Skeletal muscle tissue (tissue), 4 donors: ENCODE data around the gene LRBA. TPM values are rescaled to one million over a fixed set of nuclear protein-coding genes. Genes with fewer than 3 reads are reported as not detected.

Experiments
- H3K27ac ChIP-seq: one replicate; pipeline ENCODE4 v1.7.0; 2013; ENCODE audit warnings: mild to moderate bottlenecking, low read depth, low read length, inconsistent platforms
- H3K27me3 ChIP-seq, 3 donors: one replicate each; pipeline ENCODE4 v1.7.0; 2013; ENCODE audit warnings: low read length in 3 of 3; ENCODE audit not compliant: control insufficient read depth in 3 of 3, insufficient read depth in 3 of 3
- H3K36me3 ChIP-seq, 3 donors: one replicate each; pipeline ENCODE4 v1.7.0; 2013; ENCODE audit warnings: low read length in 3 of 3; ENCODE audit not compliant: control insufficient read depth in 3 of 3, insufficient read depth in 3 of 3
- H3K4me1 ChIP-seq, 3 donors: one replicate each; pipeline ENCODE4 v1.7.0; 2013; ENCODE audit warnings: low read length in 3 of 3, mild to moderate bottlenecking in 3 of 3; ENCODE audit not compliant: control insufficient read depth in 3 of 3, insufficient read depth in 3 of 3
- H3K4me3 ChIP-seq, 3 donors: one replicate each; pipeline ENCODE4 v1.7.0; 2013; ENCODE audit warnings: low read length in 3 of 3
- H3K9ac ChIP-seq, 3 donors: one replicate each; pipeline ENCODE4 v1.7.0; 2013; ENCODE audit warnings: low read length in 3 of 3, mild to moderate bottlenecking in 3 of 3, moderate library complexity in 2 of 3, low read depth in 1 of 3
- H3K9me3 ChIP-seq, 3 donors: one replicate each; pipeline ENCODE4 v1.7.0; 2013; ENCODE audit warnings: low read length in 3 of 3; ENCODE audit not compliant: control insufficient read depth in 3 of 3
- total RNA-seq: library from RNA; depleted of rRNA; stranded (reverse); fragments of >200 nt; gene quantifications from one replicate; pipeline ENCODE4 v1.2.3, GENCODE V29; 2014
- donor health status: Osteomylitis.

Gene LRBA
- total RNA-seq, 1 donor from 2014 or later = 58.5 TPM

DNA sequence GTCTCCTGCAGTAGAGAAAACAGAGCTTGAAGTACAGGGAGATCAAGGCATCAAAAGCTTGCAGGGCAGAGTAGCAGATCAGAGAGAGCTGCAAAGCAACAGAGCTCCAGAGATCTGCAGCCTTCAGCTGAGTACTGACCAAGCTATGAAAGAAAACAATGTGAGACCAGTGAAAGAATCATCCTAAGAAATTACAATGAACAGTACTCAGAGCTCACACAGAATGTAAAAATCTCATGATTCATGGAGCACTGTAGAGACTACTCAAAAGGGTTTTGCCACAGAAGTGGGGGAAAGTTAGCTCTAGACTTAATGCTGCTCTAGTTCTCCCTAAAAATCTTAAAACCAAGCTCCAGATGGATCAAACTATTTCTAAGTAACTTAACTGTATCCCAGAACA lies 513.1 kb downstream of the LRBA start:
- Histone ChIP-seq H3K9ac (no peak overlapping the region), H3K9me3 (no peaks in the 10 kb centered on the region), H3K4me3 (no peak overlapping the region), H3K27me3 (no peaks in the 10 kb centered on the region), H3K4me1 (no peaks in the 10 kb centered on the region), H3K36me3 (no peaks in the 10 kb centered on the region), H3K27ac (no peak overlapping the region)

DNA sequence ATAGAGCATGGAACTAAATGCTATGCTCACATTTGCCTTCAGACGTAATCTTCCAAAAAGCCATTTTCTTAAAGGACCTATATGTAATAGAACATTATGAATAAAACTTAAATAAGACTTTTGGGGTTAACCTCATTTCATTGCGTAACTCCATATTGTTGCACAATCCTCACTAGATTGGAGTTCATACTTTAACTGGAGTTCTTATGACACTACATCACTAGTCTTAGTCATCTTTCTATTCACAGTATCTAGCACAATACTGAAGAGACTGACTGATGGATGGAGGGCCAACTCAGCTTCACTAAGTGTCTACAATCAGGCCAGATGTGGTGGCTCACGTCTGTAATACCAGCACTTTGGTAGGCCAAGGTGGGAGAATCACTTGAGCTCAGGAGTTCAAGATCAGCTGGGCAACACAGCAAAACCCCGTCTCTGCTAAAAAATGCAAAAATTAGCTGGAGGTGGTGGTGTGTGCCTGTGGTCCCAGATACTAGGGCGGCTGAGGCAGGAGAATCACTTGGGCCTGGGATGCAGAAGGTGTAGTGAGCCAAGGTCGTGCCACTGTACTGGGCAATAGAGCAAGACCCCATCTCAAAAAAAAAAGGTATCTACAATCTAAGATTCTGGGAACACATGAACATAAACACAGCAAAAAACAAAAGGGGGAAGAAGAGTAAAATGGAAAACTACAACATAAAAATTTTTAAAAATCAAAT lies 513.9 kb downstream of the LRBA start:
- Histone ChIP-seq H3K9ac (no peak overlapping the region), H3K27ac (no peak overlapping the region), H3K4me1 (no peaks in the 10 kb centered on the region), H3K9me3 (no peaks in the 10 kb centered on the region), H3K4me3 (no peak overlapping the region), H3K27me3 (no peaks in the 10 kb centered on the region), H3K36me3 (no peaks in the 10 kb centered on the region)

DNA sequence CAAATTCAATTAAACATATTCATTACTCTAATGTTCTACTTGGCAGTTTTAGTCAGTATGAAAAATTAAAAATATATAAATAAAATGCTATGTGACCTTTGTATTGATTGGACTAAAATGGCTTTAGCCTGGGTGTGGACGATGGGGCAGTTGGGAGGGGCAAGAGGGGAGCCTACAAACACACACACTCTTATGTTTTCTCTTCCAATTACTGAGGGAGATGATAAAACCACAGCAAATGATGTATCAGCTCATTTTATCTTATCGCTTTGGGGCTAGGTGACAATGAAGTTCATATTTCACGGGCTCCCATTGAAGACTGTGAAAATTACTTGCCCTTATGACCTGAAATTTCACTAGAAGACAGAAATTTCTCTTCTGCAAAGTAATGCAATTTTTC lies 517.5 kb downstream of the LRBA start:
- Histone ChIP-seq H3K9ac (no peak overlapping the region), H3K27me3 (no peaks in the 10 kb centered on the region), H3K27ac (no peak overlapping the region), H3K4me1 (no peaks in the 10 kb centered on the region), H3K9me3 (no peaks in the 10 kb centered on the region), H3K4me3 (no peak overlapping the region), H3K36me3 (no peaks in the 10 kb centered on the region)

DNA sequence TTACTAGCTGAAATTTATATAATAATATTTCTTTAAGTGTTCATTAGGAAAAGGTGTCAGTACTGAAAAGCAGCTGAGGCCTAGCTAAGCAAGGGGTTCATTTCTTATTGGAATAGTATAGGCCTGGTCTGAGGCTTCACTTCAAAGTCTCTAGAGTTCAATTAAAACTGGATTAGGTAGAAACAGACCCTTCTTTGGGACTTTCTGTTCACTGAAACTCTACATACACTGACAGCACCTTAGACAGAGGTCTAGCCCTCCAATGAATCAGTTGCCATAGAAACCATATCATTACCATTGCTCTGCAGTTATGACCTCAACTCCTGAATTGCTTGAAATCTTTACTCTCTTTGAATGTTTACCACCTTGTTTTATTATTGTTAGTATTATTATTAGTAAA lies 519.5 kb downstream of the LRBA start:
- Histone ChIP-seq H3K9ac (no peak overlapping the region), H3K27me3 (no peaks in the 10 kb centered on the region), H3K4me3 (no peak overlapping the region), H3K4me1 (no peaks in the 10 kb centered on the region), H3K9me3 (no peaks in the 10 kb centered on the region), H3K27ac (no peak overlapping the region), H3K36me3 (no peaks in the 10 kb centered on the region)

DNA sequence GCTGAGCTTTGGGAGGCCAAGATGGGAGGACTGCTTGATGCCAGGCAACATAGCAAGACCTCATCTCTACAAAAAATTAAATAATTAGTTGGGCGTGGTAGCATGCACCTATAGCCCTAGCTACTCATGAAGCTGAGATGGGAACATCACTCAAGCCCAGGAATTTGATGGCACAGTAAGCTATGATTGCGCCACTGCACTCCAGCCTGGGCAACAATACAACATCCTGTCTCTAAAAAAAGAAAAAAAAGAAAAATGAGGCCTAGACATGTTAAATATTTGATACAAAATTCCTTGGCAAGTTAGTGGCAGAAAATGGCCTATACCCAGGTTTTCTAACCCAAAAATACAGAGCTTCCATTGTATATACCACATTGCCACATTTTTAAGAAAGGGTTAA lies 521.2 kb downstream of the LRBA start:
- H3K9me3 ChIP-seq = no peaks in the 10 kb centered on the region
- H3K9ac ChIP-seq = no peak overlapping the region
- H3K36me3 ChIP-seq = no peaks in the 10 kb centered on the region

DNA sequence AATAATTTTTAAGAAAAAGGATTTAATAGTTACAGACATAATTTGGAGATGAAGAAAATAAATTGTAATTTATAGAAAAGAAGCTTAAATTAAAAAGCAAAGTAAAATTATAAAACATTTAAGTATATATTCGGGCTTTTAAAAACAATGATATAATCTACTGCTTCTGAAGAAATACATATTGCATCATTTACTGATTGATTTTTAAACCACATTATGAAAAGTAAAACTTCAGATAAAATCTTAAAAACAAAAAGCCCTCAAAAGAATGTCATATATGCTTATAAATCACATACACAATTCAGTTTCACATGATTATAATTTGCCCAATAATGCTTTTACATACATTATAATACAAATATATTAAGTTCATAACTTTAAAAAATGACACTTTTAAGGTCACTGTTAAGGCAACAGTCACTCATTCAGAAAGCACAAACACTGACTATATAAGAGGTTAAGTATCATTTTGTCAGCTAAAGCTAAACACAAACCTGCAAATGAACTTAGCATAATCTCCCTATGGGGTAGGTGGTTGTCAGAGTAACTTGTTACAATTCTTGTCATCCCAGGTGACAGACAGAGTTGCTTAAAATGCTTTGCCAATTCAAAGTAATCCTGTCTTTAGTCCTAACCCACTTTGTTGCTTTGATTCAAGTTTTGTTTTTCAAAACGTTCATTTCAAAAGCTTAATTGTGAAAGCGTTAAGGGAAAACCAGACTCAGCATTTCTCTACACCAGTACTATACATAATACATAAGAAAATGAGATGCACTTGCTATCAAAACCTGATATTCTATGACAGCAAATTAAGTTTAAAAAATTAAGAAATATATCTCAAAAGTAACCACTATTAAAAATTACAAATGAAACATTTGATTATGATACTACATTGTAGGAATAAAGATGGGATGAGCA lies 523.7 kb downstream of the LRBA start:
- Histone ChIP-seq H3K4me1 (no peaks in the 10 kb centered on the region), H3K9ac (no peak overlapping the region), H3K27ac (no peak overlapping the region), H3K27me3 (no peaks in the 10 kb centered on the region), H3K36me3 (no peaks in the 10 kb centered on the region), H3K4me3 (no peak overlapping the region), H3K9me3 (no peaks in the 10 kb centered on the region)

More for the DNA sequence above, 521.2 kb downstream of the LRBA start:
- no peak overlapping the region for H3K27ac ChIP-seq
- H3K4me3 ChIP-seq = no peak overlapping the region
- H3K4me1 ChIP-seq = no peaks in the 10 kb centered on the region
- no peaks in the 10 kb centered on the region for H3K27me3 ChIP-seq

DNA sequence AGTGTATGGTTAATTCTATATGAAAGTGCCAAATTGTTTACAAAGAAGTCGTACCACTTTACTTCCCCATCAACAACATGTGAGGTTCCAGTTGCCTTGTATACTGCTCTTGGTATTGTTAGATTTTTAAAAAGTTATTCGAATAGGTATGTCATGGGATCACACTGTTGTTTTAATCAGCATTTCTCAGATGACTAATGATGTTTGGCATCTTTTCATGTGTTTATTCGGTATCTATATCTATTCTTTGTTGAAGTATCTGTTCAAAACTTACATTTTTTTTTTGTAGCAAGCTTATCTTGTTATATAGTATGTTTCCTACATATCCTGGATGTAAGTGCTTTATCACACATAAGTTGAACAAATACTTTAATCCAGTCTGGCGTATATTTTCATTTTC lies 532.5 kb downstream of the LRBA start:
- Histone ChIP-seq H3K9ac (no peak overlapping the region), H3K9me3 (no peaks in the 10 kb centered on the region), H3K4me3 (no peak overlapping the region), H3K27me3 (no peaks in the 10 kb centered on the region), H3K36me3 (no peaks in the 10 kb centered on the region), H3K27ac (no peak overlapping the region), H3K4me1 (no peaks in the 10 kb centered on the region)

DNA sequence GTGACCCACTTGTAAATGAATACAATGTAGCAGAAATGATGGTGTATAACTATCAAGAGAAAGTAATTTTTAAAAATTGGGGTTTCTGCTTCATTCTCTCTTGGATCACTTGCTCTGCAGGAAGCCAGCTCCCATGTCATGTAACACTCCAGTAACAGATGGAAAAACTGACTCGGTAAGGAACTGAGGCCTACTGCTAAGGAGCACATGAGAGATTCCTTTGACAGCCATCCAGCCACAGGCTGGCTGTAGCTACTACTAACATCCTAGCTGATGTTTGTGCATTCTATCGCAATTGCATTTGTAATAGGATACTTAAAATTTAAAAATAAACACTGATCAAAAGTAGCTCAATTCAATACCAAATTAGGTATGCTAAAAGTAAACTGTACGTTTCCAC lies 535.4 kb downstream of the LRBA start:
- Histone ChIP-seq H3K9me3 (no peaks in the 10 kb centered on the region), H3K4me1 (no peaks in the 10 kb centered on the region), H3K4me3 (no peak overlapping the region), H3K36me3 (no peaks in the 10 kb centered on the region), H3K9ac (no peak overlapping the region), H3K27ac (no peak overlapping the region), H3K27me3 (no peaks in the 10 kb centered on the region)

DNA sequence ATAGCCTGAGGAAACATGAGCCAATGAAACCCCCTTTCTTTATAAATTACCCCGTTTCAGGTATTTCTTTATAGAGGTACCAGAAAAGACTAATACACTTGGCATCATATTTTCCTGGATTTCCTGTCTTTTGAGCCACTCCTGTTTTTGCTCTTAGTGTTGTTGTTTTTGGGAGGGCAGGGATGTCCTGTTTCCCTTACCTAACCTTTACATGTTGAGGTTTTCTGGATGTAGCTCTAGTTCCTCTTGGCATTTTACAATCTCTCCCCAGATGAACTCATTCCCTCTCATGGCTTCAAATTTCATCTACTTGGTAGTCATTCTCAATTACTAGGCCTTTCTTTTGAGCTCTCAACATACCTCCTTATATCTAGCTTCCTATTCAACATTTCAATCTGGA lies 537.2 kb downstream of the LRBA start:
- no peak overlapping the region for H3K27ac ChIP-seq
- H3K4me3 ChIP-seq = no peak overlapping the region
- H3K36me3 ChIP-seq = peaks cover 0 to 3% (median 0%) of the 10 kb centered on the region in 3 donors
- no peaks in the 10 kb centered on the region for H3K4me1 ChIP-seq
- no peaks in the 10 kb centered on the region for H3K27me3 ChIP-seq
- no peaks in the 10 kb centered on the region for H3K9me3 ChIP-seq
- no peak overlapping the region for H3K9ac ChIP-seq

DNA sequence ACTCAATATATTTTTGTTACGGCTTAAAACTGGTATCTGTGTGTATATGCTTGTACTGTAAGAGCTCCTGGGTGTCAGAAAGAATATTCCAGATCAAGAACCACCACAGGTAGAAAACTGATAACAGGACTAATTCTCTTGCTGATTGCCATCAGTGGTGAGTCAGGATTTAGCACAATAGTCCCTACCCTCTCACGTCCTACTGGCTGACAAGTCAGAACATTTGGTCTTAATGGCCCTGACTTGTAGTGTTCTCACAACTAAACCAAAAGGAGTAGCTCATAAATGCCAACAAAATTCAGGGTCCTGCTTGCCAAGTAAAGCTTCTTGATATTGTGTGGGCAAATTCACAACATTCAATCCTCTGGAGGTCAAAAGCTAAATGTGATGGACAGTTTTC lies 538.3 kb downstream of the LRBA start:
- H3K9me3 ChIP-seq = no peaks in the 10 kb centered on the region
- no peaks in the 10 kb centered on the region for H3K27me3 ChIP-seq
- no peak overlapping the region for H3K4me3 ChIP-seq
- peaks cover 0 to 3% (median 0%) of the 10 kb centered on the region in 3 donors for H3K36me3 ChIP-seq
- H3K27ac ChIP-seq = no peak overlapping the region
- no peaks in the 10 kb centered on the region for H3K4me1 ChIP-seq
- no peak overlapping the region for H3K9ac ChIP-seq
